ENCODE measurements around the gene SEC16A.

Gene SEC16A

GRCh38 chr9:136492978-136493522 lies 10.2 kb upstream of the SEC16A start:
- H3K27ac ChIP-seq (ENCODE audit: poor library complexity, severe bottlenecking), result no peak overlapping the region
- no peaks in the 10 kb centered on the region for H3K9me3 ChIP-seq (ENCODE audit: severe bottlenecking)
- H3K4me1 ChIP-seq (ENCODE audit: insufficient read depth, poor library complexity, severe bottlenecking), result no peaks in the 10 kb centered on the region
- no peak for TF ChIP-seq CTCF (IDR thresholded peaks at IDR 0.05; ENCODE audit: poor library complexity, severe bottlenecking)
- ATAC-seq (ENCODE audit: low read depth), result no peak
- H3K4me3 ChIP-seq (ENCODE audit: severe bottlenecking), result no peak overlapping the region
- DNase-seq (ENCODE audit: low spot score), result no peak
- peaks cover 18% of the 10 kb centered on the region; the same call in 1 of the 2 replicates for H3K36me3 ChIP-seq (ENCODE audit: low read depth)
- H3K27me3 ChIP-seq (ENCODE audit: insufficient read depth, poor library complexity, severe bottlenecking), result no peaks in the 10 kb centered on the region

DNA sequence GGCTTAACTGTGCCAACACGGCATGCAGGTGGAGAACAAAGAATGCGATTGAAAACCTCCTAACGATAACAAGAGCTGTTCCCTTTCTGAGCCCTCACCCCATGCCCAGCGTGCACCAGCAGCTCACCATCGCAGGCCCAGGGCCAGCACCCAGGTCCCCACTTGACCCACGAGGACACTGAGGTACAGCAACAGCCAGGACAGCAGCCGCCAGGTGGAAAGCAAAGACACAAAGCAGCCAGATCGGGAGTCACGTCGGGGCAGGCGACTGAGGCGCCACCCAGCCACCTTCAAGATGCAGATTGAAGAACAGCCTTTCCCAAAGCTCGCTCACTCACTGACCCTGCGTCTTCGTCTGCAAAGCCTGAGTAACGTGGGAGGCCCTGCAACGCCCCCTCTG lies 6.9 kb upstream of the SEC16A start:
- ATAC-seq (ENCODE audit: low read depth), result no peak
- H3K4me3 ChIP-seq (ENCODE audit: severe bottlenecking), result no peak overlapping the region
- TF ChIP-seq CTCF (IDR thresholded peaks at IDR 0.05; ENCODE audit: poor library complexity, severe bottlenecking), result no peak
- H3K9me3 ChIP-seq (ENCODE audit: severe bottlenecking), result no peaks in the 10 kb centered on the region
- DNase-seq (ENCODE audit: low spot score), result no peak
- H3K36me3 ChIP-seq (ENCODE audit: low read depth), result no peaks in the 10 kb centered on the region
- H3K4me1 ChIP-seq (ENCODE audit: insufficient read depth, poor library complexity, severe bottlenecking), result peaks cover 4% of the 10 kb centered on the region
- no peak overlapping the region for H3K27ac ChIP-seq (ENCODE audit: poor library complexity, severe bottlenecking)
- no peaks in the 10 kb centered on the region for H3K27me3 ChIP-seq (ENCODE audit: insufficient read depth, poor library complexity, severe bottlenecking)

DNA sequence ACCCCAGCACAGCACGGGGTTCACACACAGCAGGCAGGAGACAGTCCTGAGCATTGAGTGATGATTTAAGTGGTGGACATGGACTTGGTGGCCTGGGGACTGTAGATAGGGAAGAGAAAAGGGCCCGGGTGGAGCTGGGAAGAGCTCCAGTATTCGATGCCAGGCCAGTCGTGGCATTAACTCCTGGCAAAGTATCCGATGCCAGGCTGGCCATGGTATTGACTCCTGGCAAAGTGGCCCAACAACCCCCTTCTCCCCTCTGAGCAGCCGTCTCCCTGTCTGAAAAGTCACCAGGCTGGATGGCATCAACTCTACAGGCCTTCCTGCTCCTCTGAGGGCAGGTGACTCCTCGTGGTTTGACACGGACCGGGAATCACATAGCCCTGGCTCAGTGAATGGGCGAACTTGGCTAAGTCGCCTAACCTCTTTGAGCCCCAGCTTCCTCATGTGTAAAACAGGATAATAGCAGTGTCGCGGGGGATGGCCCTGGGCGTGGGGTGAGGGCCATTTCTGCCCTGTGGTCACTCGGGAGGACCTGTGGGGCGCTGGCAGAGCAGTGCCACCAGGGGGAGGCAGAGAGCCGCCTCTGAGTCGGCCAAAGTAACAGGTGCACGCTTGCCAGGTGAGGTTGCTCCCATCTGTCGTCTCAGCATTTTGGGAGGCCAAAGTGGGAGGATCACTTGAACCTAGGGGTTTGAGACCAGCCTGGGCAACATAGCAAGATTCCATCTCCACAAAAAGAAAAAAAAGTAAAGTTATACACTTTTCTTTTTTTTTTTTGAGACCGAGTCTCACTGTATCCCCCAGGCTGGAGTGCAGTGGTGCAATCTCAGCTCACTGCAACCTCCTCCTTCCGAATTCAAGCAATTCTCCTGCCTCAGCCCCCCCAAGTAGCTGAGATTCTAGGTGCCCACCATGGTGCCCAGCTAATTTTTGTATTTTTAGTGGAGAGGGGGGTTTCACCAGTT lies 5.7 kb upstream of the SEC16A start:
- Histone ChIP-seq H3K4me1 (ENCODE audit: insufficient read depth, poor library complexity, severe bottlenecking) (peaks cover 6% of the 10 kb centered on the region), H3K27me3 (ENCODE audit: insufficient read depth, poor library complexity, severe bottlenecking) (no peaks in the 10 kb centered on the region), H3K9me3 (ENCODE audit: severe bottlenecking) (no peaks in the 10 kb centered on the region), H3K4me3 (ENCODE audit: severe bottlenecking) (no peak overlapping the region), H3K36me3 (ENCODE audit: low read depth) (no peaks in the 10 kb centered on the region), H3K27ac (ENCODE audit: poor library complexity, severe bottlenecking) (no peak overlapping the region)
- peak; percentile 93 for TF ChIP-seq CTCF (IDR thresholded peaks at IDR 0.05; ENCODE audit: poor library complexity, severe bottlenecking)
- ATAC-seq (ENCODE audit: low read depth), result peak; percentile 26; the same call in 1 of the 3 replicates
- DNase-seq (ENCODE audit: low spot score), result no peak

- no peaks in the 10 kb centered on the region for H3K36me3 ChIP-seq (ENCODE audit: low read depth)
- H3K4me1 ChIP-seq (ENCODE audit: insufficient read depth, poor library complexity, severe bottlenecking), result peaks cover 6% of the 10 kb centered on the region
- TF ChIP-seq CTCF (IDR thresholded peaks at IDR 0.05; ENCODE audit: poor library complexity, severe bottlenecking), result no peak
- no peaks in the 10 kb centered on the region for H3K9me3 ChIP-seq (ENCODE audit: severe bottlenecking)
- no peaks in the 10 kb centered on the region for H3K27me3 ChIP-seq (ENCODE audit: insufficient read depth, poor library complexity, severe bottlenecking)
- ATAC-seq (ENCODE audit: low read depth) (no peak), DNase-seq (ENCODE audit: low spot score) (no peak)
- H3K27ac ChIP-seq (ENCODE audit: poor library complexity, severe bottlenecking), result no peak overlapping the region
- H3K4me3 ChIP-seq (ENCODE audit: severe bottlenecking), result no peak overlapping the region
Measured at GRCh38 chr9:136487672-136488071, 4.8 kb upstream of the SEC16A start.

Data from RWPE2 (cell line).